ENCODE results near the gene RPL41.
"Not testable (repeated sequence)": the region's sequence is repeated elsewhere in the genome, so short reads cannot be mapped to it uniquely, and the experiment has no call there.

Gene RPL41

GRCh38 chr12:56103823-56104108, 12.7 kb upstream of the RPL41 start:
- DNase-seq, result no peak

- DNase-seq, result peak; percentile 97
These were observed 12.2 kb upstream of the RPL41 start, which contains the start of gene PA2G4 for GRCh38 chr12:56104109-56104814. Gene PA2G4 (plus strand): TSS chr12:56104559. CDS start chr12:56104738, 179 bp downstream.

GRCh38 chr12:56104815-56105608, 11.4 kb upstream of the RPL41 start:
- DNase-seq, result peak; percentile 4

- DNase-seq, result no peak
These were observed 10.9 kb upstream of the RPL41 start for GRCh38 chr12:56105609-56105902.

GRCh38 chr12:56107242-56107641, 9.2 kb upstream of the RPL41 start:
- no peak for DNase-seq

- DNase-seq, result no peak
These were observed 5.9 kb upstream of the RPL41 start for GRCh38 chr12:56110571-56110970.

- no peak for DNase-seq
These were observed 2.3 kb upstream of the RPL41 start for GRCh38 chr12:56114084-56114483.

GRCh38 chr12:56115329-56115728, 1.1 kb upstream of the RPL41 start:
- DNase-seq, result no peak

GRCh38 chr12:56117082-56117706, 761 bp downstream of the RPL41 start:
- DNase-seq, result not testable (repeated sequence)

GRCh38 chr12:56117778-56118687, 1.6 kb downstream of the RPL41 start, which contains the start of gene ZC3H10:
Gene ZC3H10 (plus strand): TSS chr12:56118266. CDS start chr12:56120563, 2,297 bp downstream.
- peak; percentile 94 for DNase-seq

- DNase-seq, result no peak
These were observed 2.4 kb downstream of the RPL41 start for GRCh38 chr12:56118688-56119357.

- DNase-seq, result peak; percentile 37
These were observed 2.9 kb downstream of the RPL41 start for GRCh38 chr12:56119361-56119796.

GRCh38 chr12:56120158-56120846, 3.9 kb downstream of the RPL41 start:
- no peak for DNase-seq

GRCh38 chr12:56121204-56121870, 4.9 kb downstream of the RPL41 start:
- DNase-seq, result no peak

- DNase-seq, result no peak
These were observed 6.2 kb downstream of the RPL41 start for GRCh38 chr12:56122637-56123036.

GRCh38 chr12:56124133-56124532, 7.7 kb downstream of the RPL41 start:
- no peak for DNase-seq

GRCh38 chr12:56126732-56127239, 10.4 kb downstream of the RPL41 start:
- no peak for DNase-seq

- no peak for DNase-seq
These were observed 11.1 kb downstream of the RPL41 start for GRCh38 chr12:56127485-56127887.

GRCh38 chr12:56127888-56128669, 11.6 kb downstream of the RPL41 start, which contains the start of gene ESYT1:
Gene ESYT1 (plus strand): TSS chr12:56128267. CDS start chr12:56128320, 53 bp downstream.
- peak; percentile 96 for DNase-seq

- no peak for DNase-seq
These were observed 12.3 kb downstream of the RPL41 start for GRCh38 chr12:56128670-56129205.

Measured in activated effector memory CD4-positive, alpha-beta T cell treated with Interleukin-2 at 50 U/mL for 16 hours (primary cell).